Activated naive CD8-positive, alpha-beta T cell treated with anti-CD3 and anti-CD28 coated beads, Interleukin-2, amount 50 U/mL, for 24 hours (primary cell): Measurements from ENCODE around the gene GABARAP.

Experiments used
- ATAC-seq: fragments of 150-1000 bp; cut with Tn5 transposase; one replicate; pipeline ENCODE4 v1.10.0; 2021
- DNase-seq: peaks from one replicate; pipeline ENCODE4 v3.0.0; 2021
- H3K27ac Mint-ChIP-seq: one replicate; pipeline ENCODE4 v1.8.0; 2021; ENCODE audit warnings: mild to moderate bottlenecking, mixed read lengths
- H3K27me3 Mint-ChIP-seq: one replicate; pipeline ENCODE4 v1.8.0; 2021; ENCODE audit warnings: mixed read lengths
- H3K36me3 Mint-ChIP-seq: one replicate; pipeline ENCODE4 v1.8.0; 2021; ENCODE audit warnings: low read depth, mixed read lengths
- H3K4me1 Mint-ChIP-seq: one replicate; pipeline ENCODE4 v1.8.0; 2021; ENCODE audit warnings: mixed read lengths
- H3K4me3 Mint-ChIP-seq: one replicate; pipeline ENCODE4 v1.8.0; 2021; ENCODE audit warnings: mild to moderate bottlenecking, moderate library complexity, mixed read lengths
- H3K9me3 Mint-ChIP-seq: one replicate; pipeline ENCODE4 v1.8.0; 2021; ENCODE audit warnings: mixed read lengths

GABARAP gene

GRCh38 chr17:7241783-7242716 lies at the start of gene GABARAP:
TSS of gene GABARAP (minus strand) at chr17:7242449. CDS start at chr17:7242330, 119 bp downstream.
- Mint-ChIP-seq H3K27ac (peak within 1 kb of the TSS; percentile 97), H3K27me3 (peaks cover 1% of the 10 kb centered on the region), H3K9me3 (no peaks in the 10 kb centered on the region), H3K4me3 (peak within 1 kb of the TSS; percentile 88), H3K4me1 (peaks cover 44% of the 10 kb centered on the region), H3K36me3 (peaks cover 34% of the 10 kb centered on the region)
- ATAC-seq (peak; percentile 9), DNase-seq (peak; percentile 94)

DNA sequence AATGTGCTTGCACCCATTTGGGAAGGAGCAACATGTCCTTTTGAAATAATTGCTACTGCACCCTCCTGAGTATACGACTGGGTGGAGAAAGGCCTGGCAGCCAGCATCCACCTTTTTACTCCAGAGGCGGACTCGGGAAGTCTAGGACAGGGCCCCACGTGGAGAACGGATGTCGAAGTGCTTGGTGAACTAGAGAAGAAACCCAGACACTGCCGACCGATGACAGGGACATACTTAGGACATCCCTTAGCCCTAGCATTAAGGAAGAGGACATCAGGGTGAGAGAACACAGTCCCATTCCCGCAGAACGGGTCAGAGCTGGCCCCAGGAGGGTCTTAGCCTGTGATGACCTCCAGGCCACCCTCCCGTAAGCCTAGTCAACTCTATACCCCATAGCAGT lies 48.4 kb upstream of the GABARAP start:
- Mint-ChIP-seq H3K9me3 (no peaks in the 10 kb centered on the region), H3K27ac (no peak overlapping the region), H3K4me3 (no peak overlapping the region), H3K4me1 (peaks cover 13% of the 10 kb centered on the region), H3K27me3 (peaks cover 22% of the 10 kb centered on the region), H3K36me3 (no peaks in the 10 kb centered on the region)
- no peak for ATAC-seq
- no peak for DNase-seq

- peaks cover 17% of the 10 kb centered on the region for H3K27me3 Mint-ChIP-seq
- ATAC-seq (no peak), DNase-seq (no peak)
- H3K4me3 Mint-ChIP-seq = no peak overlapping the region
- peaks cover 8% of the 10 kb centered on the region for H3K4me1 Mint-ChIP-seq
- no peaks in the 10 kb centered on the region for H3K36me3 Mint-ChIP-seq
- no peaks in the 10 kb centered on the region for H3K9me3 Mint-ChIP-seq
- no peak overlapping the region for H3K27ac Mint-ChIP-seq
Observed at GRCh38 chr17:7290166-7290565, 47.9 kb upstream of the GABARAP start.

GRCh38 chr17:7289256-7290032 lies 47.2 kb upstream of the GABARAP start:
- no peaks in the 10 kb centered on the region for H3K9me3 Mint-ChIP-seq
- peaks cover 14% of the 10 kb centered on the region for H3K27me3 Mint-ChIP-seq
- H3K36me3 Mint-ChIP-seq = no peaks in the 10 kb centered on the region
- DNase-seq (no peak), ATAC-seq (no peak)
- peaks cover 4% of the 10 kb centered on the region for H3K4me1 Mint-ChIP-seq
- H3K4me3 Mint-ChIP-seq = no peak overlapping the region
- no peak overlapping the region for H3K27ac Mint-ChIP-seq

GRCh38 chr17:7285679-7286078 lies 43.4 kb upstream of the GABARAP start:
- no peak overlapping the region for H3K4me3 Mint-ChIP-seq
- no peaks in the 10 kb centered on the region for H3K9me3 Mint-ChIP-seq
- DNase-seq (no peak), ATAC-seq (no peak)
- no peak overlapping the region for H3K27ac Mint-ChIP-seq
- no peaks in the 10 kb centered on the region for H3K36me3 Mint-ChIP-seq
- H3K4me1 Mint-ChIP-seq = peaks cover 16% of the 10 kb centered on the region
- peaks cover 19% of the 10 kb centered on the region for H3K27me3 Mint-ChIP-seq

GRCh38 chr17:7284911-7285310 lies 42.7 kb upstream of the GABARAP start:
- Mint-ChIP-seq H3K4me3 (no peak overlapping the region), H3K27ac (no peak overlapping the region), H3K4me1 (peaks cover 18% of the 10 kb centered on the region), H3K9me3 (no peaks in the 10 kb centered on the region), H3K36me3 (no peaks in the 10 kb centered on the region), H3K27me3 (peaks cover 19% of the 10 kb centered on the region)
- DNase-seq (no peak), ATAC-seq (no peak)

DNA sequence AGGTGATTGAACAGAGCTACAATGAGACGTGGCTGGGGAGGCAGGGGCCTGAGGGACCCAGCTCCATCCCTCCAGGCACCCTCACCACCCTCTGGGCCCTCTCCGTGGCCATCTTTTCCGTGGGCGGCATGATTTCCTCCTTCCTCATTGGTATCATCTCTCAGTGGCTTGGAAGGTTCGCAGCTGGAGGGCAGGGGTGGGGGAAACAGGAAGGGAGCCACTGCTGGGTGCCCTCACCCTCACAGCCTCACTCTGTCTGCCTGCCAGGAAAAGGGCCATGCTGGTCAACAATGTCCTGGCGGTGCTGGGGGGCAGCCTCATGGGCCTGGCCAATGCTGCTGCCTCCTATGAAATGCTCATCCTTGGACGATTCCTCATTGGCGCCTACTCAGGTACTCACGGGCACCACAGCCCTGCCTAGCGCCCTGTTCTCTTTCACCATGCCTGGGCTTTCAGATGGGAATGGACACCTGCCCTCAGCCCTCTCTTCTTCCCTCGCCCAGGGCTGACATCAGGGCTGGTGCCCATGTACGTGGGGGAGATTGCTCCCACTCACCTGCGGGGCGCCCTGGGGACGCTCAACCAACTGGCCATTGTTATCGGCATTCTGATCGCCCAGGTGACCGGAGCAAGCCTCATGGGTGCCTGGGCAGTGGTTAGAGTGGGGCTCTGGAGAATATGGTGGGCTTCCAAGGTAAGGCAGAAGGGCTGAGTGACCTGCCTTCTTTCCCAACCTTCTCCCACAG lies 41.4 kb upstream of the GABARAP start:
- H3K4me3 Mint-ChIP-seq = no peak overlapping the region

GRCh38 chr17:7282752-7283321 lies 40.6 kb upstream of the GABARAP start:
- Mint-ChIP-seq H3K27me3 (peaks cover 17% of the 10 kb centered on the region), H3K4me1 (peaks cover 18% of the 10 kb centered on the region), H3K9me3 (no peaks in the 10 kb centered on the region), H3K27ac (no peak overlapping the region), H3K36me3 (no peaks in the 10 kb centered on the region), H3K4me3 (peak overlapping the region; percentile 42)
- ATAC-seq (no peak), DNase-seq (peak; percentile 19)

More for the DNA sequence above, 41.4 kb upstream of the GABARAP start:
- no peaks in the 10 kb centered on the region for H3K9me3 Mint-ChIP-seq
- no peaks in the 10 kb centered on the region for H3K36me3 Mint-ChIP-seq
- no peak for DNase-seq
- H3K4me1 Mint-ChIP-seq = peaks cover 18% of the 10 kb centered on the region
- peaks cover 19% of the 10 kb centered on the region for H3K27me3 Mint-ChIP-seq
- H3K27ac Mint-ChIP-seq = no peak overlapping the region
- no peak for ATAC-seq

DNA sequence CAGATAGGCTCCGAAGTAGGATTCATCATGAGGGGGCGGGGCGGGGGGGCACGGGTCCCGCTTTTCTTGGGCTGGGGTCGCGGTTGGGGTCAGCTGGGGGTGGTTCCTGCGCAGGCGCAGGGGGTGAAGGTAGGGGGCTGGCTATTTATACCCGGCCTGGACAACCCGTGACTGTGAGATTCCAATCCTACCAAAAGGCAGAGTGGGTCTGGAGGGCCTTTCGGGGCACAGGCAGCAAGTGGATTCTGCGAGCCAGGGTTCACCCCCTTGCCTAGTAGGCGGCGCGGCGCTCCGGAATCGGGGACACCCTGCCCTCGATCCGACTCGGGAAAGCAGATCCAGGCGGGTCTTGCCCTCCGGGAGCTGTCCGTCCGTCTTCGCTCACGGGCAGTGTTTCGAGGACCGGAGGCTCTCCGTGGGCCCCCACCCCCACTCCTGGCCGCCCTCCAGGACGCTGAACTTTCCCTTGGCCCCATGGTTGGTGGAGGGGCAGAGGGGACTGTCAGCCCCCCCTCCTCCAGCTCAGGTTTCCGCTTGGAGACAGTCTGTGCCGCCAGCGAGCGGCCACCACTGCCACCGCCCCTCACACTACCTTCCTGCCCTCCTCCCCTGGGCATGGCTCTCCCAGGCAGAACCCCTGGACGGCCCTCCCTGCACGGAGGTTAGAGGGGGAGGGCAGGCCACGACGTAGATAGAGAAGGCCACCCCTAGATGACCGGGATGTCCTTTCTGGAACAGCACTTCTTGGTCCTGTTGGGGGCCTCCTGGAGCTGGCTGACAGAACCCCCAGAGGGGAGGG lies 39.9 kb upstream of the GABARAP start:
- H3K9me3 Mint-ChIP-seq = no peaks in the 10 kb centered on the region
- no peaks in the 10 kb centered on the region for H3K36me3 Mint-ChIP-seq
- peaks cover 17% of the 10 kb centered on the region for H3K27me3 Mint-ChIP-seq
- H3K4me3 Mint-ChIP-seq = peak overlapping the region; percentile 73
- DNase-seq (peak; percentile 13), ATAC-seq (no peak)
- H3K27ac Mint-ChIP-seq = no peak overlapping the region
- peaks cover 18% of the 10 kb centered on the region for H3K4me1 Mint-ChIP-seq

DNA sequence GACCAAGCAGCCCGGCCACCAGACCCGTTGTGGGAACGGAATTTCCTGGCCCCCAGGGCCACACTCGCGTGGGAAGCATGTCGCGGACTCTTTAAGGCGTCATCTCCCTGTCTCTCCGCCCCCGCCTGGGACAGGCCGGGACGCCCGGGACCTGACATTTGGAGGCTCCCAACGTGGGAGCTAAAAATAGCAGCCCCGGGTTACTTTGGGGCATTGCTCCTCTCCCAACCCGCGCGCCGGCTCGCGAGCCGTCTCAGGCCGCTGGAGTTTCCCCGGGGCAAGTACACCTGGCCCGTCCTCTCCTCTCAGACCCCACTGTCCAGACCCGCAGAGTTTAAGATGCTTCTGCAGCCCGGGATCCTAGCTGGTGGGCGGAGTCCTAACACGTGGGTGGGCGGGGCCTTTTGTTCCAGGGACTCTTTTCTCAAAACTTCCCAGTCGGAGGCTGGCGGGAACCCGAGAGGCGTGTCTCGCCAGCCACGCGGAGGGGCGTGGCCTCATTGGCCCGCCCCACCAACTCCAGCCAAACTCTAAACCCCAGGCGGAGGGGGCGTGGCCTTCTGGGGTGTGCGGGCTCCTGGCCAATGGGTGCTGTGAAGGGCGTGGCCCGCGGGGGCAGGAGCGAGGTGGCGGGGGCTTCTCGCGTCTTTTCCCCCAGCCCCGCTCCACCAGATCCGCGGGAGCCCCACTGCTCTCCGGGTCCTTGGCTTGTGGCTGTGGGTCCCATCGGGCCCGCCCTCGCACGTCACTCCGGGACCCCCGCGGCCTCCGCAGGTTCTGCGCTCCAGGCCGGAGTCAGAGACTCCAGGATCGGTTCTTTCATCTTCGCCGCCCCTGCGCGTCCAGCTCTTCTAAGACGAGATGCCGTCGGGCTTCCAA lies 39.1 kb upstream of the GABARAP start, which contains the start of gene SLC2A4:
Gene SLC2A4 (plus strand): TSS at position 645 of the 879 bp plus-strand sequence. CDS start 217 bp downstream, at position 862.
- DNase-seq (peak; percentile 94), ATAC-seq (peak; percentile 64)
- peak within 1 kb of the TSS; percentile 73 for H3K4me3 Mint-ChIP-seq
- H3K27me3 Mint-ChIP-seq = peaks cover 17% of the 10 kb centered on the region
- H3K9me3 Mint-ChIP-seq = no peaks in the 10 kb centered on the region
- no peaks in the 10 kb centered on the region for H3K36me3 Mint-ChIP-seq
- H3K27ac Mint-ChIP-seq = peak within 1 kb of the TSS; percentile 67
- H3K4me1 Mint-ChIP-seq = peaks cover 18% of the 10 kb centered on the region

DNA sequence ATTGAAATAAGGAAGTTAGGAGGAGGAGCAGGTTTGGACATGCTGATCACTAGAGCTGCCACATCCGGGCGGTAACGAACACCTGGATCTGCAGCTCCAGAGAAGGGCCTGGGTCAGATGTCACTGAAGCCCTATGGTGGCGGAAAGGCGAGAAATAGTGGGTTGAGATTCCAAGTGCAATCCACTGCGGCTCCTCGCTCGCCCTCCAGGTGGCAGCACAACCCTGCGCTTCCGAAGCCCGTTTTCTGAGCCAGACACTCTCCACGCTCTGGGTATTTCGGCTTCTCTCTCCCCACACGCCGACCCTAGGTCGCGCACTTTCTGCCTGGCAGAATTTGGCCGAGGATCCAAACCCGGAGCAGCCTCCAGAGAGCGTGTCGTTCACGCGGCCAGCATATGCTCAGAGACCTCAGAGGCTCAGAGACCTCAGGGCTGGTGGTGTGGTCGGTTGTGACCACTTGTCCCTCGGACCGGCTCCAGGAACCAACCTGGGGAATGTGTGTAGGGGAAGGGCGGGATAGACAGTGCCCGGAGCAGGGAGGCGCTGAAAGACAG lies 38.3 kb upstream of the GABARAP start:
- Mint-ChIP-seq H3K4me3 (peak overlapping the region; percentile 73), H3K4me1 (peaks cover 18% of the 10 kb centered on the region), H3K36me3 (no peaks in the 10 kb centered on the region), H3K27me3 (peaks cover 17% of the 10 kb centered on the region), H3K9me3 (no peaks in the 10 kb centered on the region), H3K27ac (peak overlapping the region; percentile 57)
- ATAC-seq (peak; percentile 86), DNase-seq (peak; percentile 90)

- peaks cover 18% of the 10 kb centered on the region for H3K4me1 Mint-ChIP-seq
- no peak overlapping the region for H3K27ac Mint-ChIP-seq
- H3K27me3 Mint-ChIP-seq = peaks cover 17% of the 10 kb centered on the region
- no peak for DNase-seq
- H3K9me3 Mint-ChIP-seq = no peaks in the 10 kb centered on the region
- ATAC-seq = no peak
- no peaks in the 10 kb centered on the region for H3K36me3 Mint-ChIP-seq
- H3K4me3 Mint-ChIP-seq = no peak overlapping the region
Observed at GRCh38 chr17:7279448-7279847, 37.2 kb upstream of the GABARAP start.
